Tibial nerve (tissue), 4 donors: ENCODE measurements around the gene DNAH6. TPM values are rescaled to one million over a fixed set of nuclear protein-coding genes. Genes with fewer than 3 reads are reported as not detected.

ENCODE experiments used
- DNase-seq, 2 donors: peaks; one replicate each; pipeline ENCODE4 v3.0.0-alpha.2; 2019; ENCODE audit warnings: low spot score in 2 of 2
- H3K27ac ChIP-seq, 4 donors: fragments of 200-600 bp; sonication (generic) in 3 of 4; one replicate each; pipeline ENCODE4 v1.5.1; 2017 to 2019; ENCODE audit warnings: mild to moderate bottlenecking in 1 of 4
- H3K27me3 ChIP-seq, 2 donors: fragments of 200-600 bp; sonication (generic) in 1 of 2; one replicate each; pipeline versions ENCODE4 v1.5.1 to v1.6.0; 2017 to 2019
- H3K36me3 ChIP-seq, 3 donors: fragments of 200-600 bp; sonication (generic); one replicate each; pipeline ENCODE4 v1.5.1; 2018 to 2019
- H3K4me1 ChIP-seq, 4 donors: fragments of 200-600 bp; sonication (generic) in 3 of 4; one replicate each; pipeline ENCODE4 v1.5.1; 2017 to 2019
- H3K4me3 ChIP-seq, 4 donors: fragments of 200-600 bp; sonication (generic) in 3 of 4; one replicate each; pipeline ENCODE4 v1.5.1; 2017 to 2019; ENCODE audit warnings: mild to moderate bottlenecking in 1 of 4, moderate library complexity in 1 of 4
- H3K9me3 ChIP-seq, 4 donors: fragments of 200-600 bp; sonication (generic) in 3 of 4; one replicate each; pipeline ENCODE4 v1.5.1; 2017 to 2019
- CTCF ChIP-seq, 5 experiments: fragments of 200-600 bp in 3 of 5; fragments of 450-650 bp in 2 of 5; sonication (generic) in 3 of 5; IDR thresholded peaks; one replicate each; pipeline ENCODE4 v1.5.1; 2016 to 2019; ENCODE audit warnings: antibody characterized with exemption in 5 of 5, mild to moderate bottlenecking in 3 of 5, moderate library complexity in 2 of 5
- EP300 ChIP-seq, 2 donors: sonication (generic); formaldehyde crosslinking; IDR thresholded peaks; one replicate each; pipeline ENCODE4 v1.6.1; 2017; ENCODE audit warnings: antibody characterized with exemption in 2 of 2, mild to moderate bottlenecking in 1 of 2
- POLR2A ChIP-seq, 2 donors: fragments of 450-650 bp; IDR thresholded peaks; one replicate each; pipeline ENCODE4 v1.6.1; 2017; ENCODE audit warnings: antibody characterized with exemption in 2 of 2, mild to moderate bottlenecking in 2 of 2, moderate library complexity in 2 of 2
- WGBS, 2 donors: methylation state at CpG; one replicate each; pipeline ENCODE4 v1.1.5; 2018; 5-methylcytosine and 5-hydroxymethylcytosine counted together
- total RNA-seq, 4 donors: library from RNA; depleted of rRNA; stranded (reverse); fragments of >200 nt; gene quantifications; one replicate each; pipeline ENCODE4 v1.1.0, GENCODE V29; 2016

Gene DNAH6
- total RNA-seq, 4 donors from 2014 or later = 2.2 to 5.9 (median 2.7) TPM

- no peak overlapping the region for H3K27ac ChIP-seq
- DNase-seq = no peak
- H3K27me3 ChIP-seq = no peaks in the 10 kb centered on the region
- peaks cover 0 to 3% (median 0%) of the 10 kb centered on the region in 4 donors for H3K4me1 ChIP-seq
- no peak for TF ChIP-seq POLR2A (IDR thresholded peaks at IDR 0.05)
- TF ChIP-seq EP300 (IDR thresholded peaks at IDR 0.05) = no peak
- TF ChIP-seq CTCF (IDR thresholded peaks at IDR 0.05) = no peak
- H3K9me3 ChIP-seq = peaks cover 0 to 4% (median 0%) of the 10 kb centered on the region in 4 donors
- no peak overlapping the region for H3K4me3 ChIP-seq
- no peaks in the 10 kb centered on the region for H3K36me3 ChIP-seq
- 76 to 86% methylated on average over 3 of the region's 3 CpGs for WGBS, 2 donors
These were observed 335.6 kb downstream of the DNAH6 start for GRCh38 chr2:84851876-84852275.

- DNase-seq = no peak
- no peak overlapping the region for H3K27ac ChIP-seq
- peaks cover 0 to 4% (median 0%) of the 10 kb centered on the region in 4 donors for H3K9me3 ChIP-seq
- H3K27me3 ChIP-seq = no peaks in the 10 kb centered on the region
- H3K4me1 ChIP-seq = no peaks in the 10 kb centered on the region
- H3K4me3 ChIP-seq = no peak overlapping the region
- WGBS, 2 donors = 70 to 71% methylated on average over 4 of the region's 4 CpGs
- TF ChIP-seq POLR2A (IDR thresholded peaks at IDR 0.05) (no peak), CTCF (IDR thresholded peaks at IDR 0.05) (no peak), EP300 (IDR thresholded peaks at IDR 0.05) (no peak)
- no peaks in the 10 kb centered on the region for H3K36me3 ChIP-seq
These were observed 338.6 kb downstream of the DNAH6 start for GRCh38 chr2:84854850-84855249.

GRCh38 chr2:84855731-84856130 is 339.4 kb downstream of the DNAH6 start:
- TF ChIP-seq CTCF (IDR thresholded peaks at IDR 0.05) = no peak
- TF ChIP-seq POLR2A (IDR thresholded peaks at IDR 0.05) = no peak
- TF ChIP-seq EP300 (IDR thresholded peaks at IDR 0.05) = no peak
- no peaks in the 10 kb centered on the region for H3K27me3 ChIP-seq
- no peaks in the 10 kb centered on the region for H3K36me3 ChIP-seq
- H3K9me3 ChIP-seq = peaks cover 0 to 4% (median 0%) of the 10 kb centered on the region in 4 donors
- WGBS, 2 donors = 19 to 33% methylated on average over 11 of the region's 11 CpGs
- no peak for DNase-seq
- H3K4me1 ChIP-seq = no peaks in the 10 kb centered on the region
- no peak overlapping the region for H3K4me3 ChIP-seq
- no peak overlapping the region for H3K27ac ChIP-seq

GRCh38 chr2:84856787-84857186 is 340.5 kb downstream of the DNAH6 start:
- DNase-seq = no peak
- no peaks in the 10 kb centered on the region for H3K4me1 ChIP-seq
- H3K27me3 ChIP-seq = no peaks in the 10 kb centered on the region
- no peaks in the 10 kb centered on the region for H3K36me3 ChIP-seq
- WGBS, 2 donors = 70 to 74% methylated on average over 6 of the region's 6 CpGs
- H3K27ac ChIP-seq = no peak overlapping the region
- peaks cover 0 to 4% (median 0%) of the 10 kb centered on the region in 4 donors for H3K9me3 ChIP-seq
- TF ChIP-seq CTCF (IDR thresholded peaks at IDR 0.05) = no peak
- TF ChIP-seq EP300 (IDR thresholded peaks at IDR 0.05) = no peak
- H3K4me3 ChIP-seq = no peak overlapping the region

GRCh38 chr2:84857566-84857965 is 341.3 kb downstream of the DNAH6 start:
- Histone ChIP-seq H3K4me3 (no peak overlapping the region), H3K27ac (no peak overlapping the region), H3K9me3 (peaks cover 0 to 4% (median 0%) of the 10 kb centered on the region in 4 donors), H3K4me1 (no peaks in the 10 kb centered on the region), H3K36me3 (no peaks in the 10 kb centered on the region), H3K27me3 (no peaks in the 10 kb centered on the region)
- TF ChIP-seq POLR2A (IDR thresholded peaks at IDR 0.05) (no peak), EP300 (IDR thresholded peaks at IDR 0.05) (no peak), CTCF (IDR thresholded peaks at IDR 0.05) (no peak)
- 92 to 97% methylated on average over 5 of the region's 5 CpGs for WGBS, 2 donors
- DNase-seq = no peak
